GM19372 (cell line): Measurements from ENCODE around the gene RTL1.

Source experiments
- ATAC-seq: cut with Tn5 transposase; IDR thresholded peaks from one replicate; pipeline ENCODE4 v1.9.1; 2021; ENCODE audit warnings: mild to moderate bottlenecking, low read depth, moderate library complexity; ENCODE audit not compliant: unreplicated experiment

Gene RTL1

GRCh38 chr14:100898935-100899883 lies 4.3 kb downstream of the RTL1 start:
- no peak for ATAC-seq

- ATAC-seq: no peak
These were observed 5.1 kb downstream of the RTL1 start for GRCh38 chr14:100898465-100898864.

GRCh38 chr14:100896369-100897060 lies 7.0 kb downstream of the RTL1 start:
- no peak for ATAC-seq

- ATAC-seq: no peak
These were observed 8.1 kb downstream of the RTL1 start for GRCh38 chr14:100895411-100895810.

- ATAC-seq: no peak
These were observed 9.1 kb downstream of the RTL1 start for GRCh38 chr14:100894416-100894815.

- no peak for ATAC-seq
These were observed 9.8 kb downstream of the RTL1 start for GRCh38 chr14:100893760-100894159.

GRCh38 chr14:100893228-100893601 lies 10.3 kb downstream of the RTL1 start:
- no peak for ATAC-seq

GRCh38 chr14:100892496-100893227 lies 10.9 kb downstream of the RTL1 start:
- no peak for ATAC-seq

- ATAC-seq: no peak
These were observed 11.7 kb downstream of the RTL1 start for GRCh38 chr14:100891501-100892445.

GRCh38 chr14:100891051-100891450 lies 12.5 kb downstream of the RTL1 start:
- no peak for ATAC-seq

GRCh38 chr14:100890061-100890850 lies 13.3 kb downstream of the RTL1 start:
- no peak for ATAC-seq

GRCh38 chr14:100889641-100890040 lies 13.9 kb downstream of the RTL1 start:
- no peak for ATAC-seq

- ATAC-seq: no peak
These were observed 14.7 kb downstream of the RTL1 start for GRCh38 chr14:100888789-100889315.

GRCh38 chr14:100887728-100888335 lies 15.7 kb downstream of the RTL1 start:
- ATAC-seq: no peak

- ATAC-seq: no peak
These were observed 17.9 kb downstream of the RTL1 start for GRCh38 chr14:100885617-100886016.

- no peak for ATAC-seq
These were observed 18.3 kb downstream of the RTL1 start for GRCh38 chr14:100885196-100885595.

- ATAC-seq: no peak
These were observed 19.1 kb downstream of the RTL1 start for GRCh38 chr14:100884456-100884855.

- ATAC-seq: no peak
These were observed 19.8 kb downstream of the RTL1 start for GRCh38 chr14:100883789-100884101.
